Upper lobe of right lung (tissue), 1 donor: ENCODE measurements around the gene ZBED1. TPM values are rescaled to one million over a fixed set of nuclear protein-coding genes. Genes with fewer than 3 reads are reported as not detected.
"Not testable (repeated sequence)": the region's sequence is repeated elsewhere in the genome, so short reads cannot be mapped to it uniquely, and the experiment has no call there.

Experiments
- ATAC-seq: fragments of 200-7000 bp; cut with Tn5 transposase; one replicate; pipeline ENCODE4 v1.9.1; 2020; ENCODE audit warnings: mild to moderate bottlenecking, moderate library complexity
- DNase-seq: peaks from one replicate; pipeline ENCODE4 v3.0.0-alpha.2; 2020
- H3K27ac ChIP-seq: fragments of 200-600 bp; one replicate; pipeline ENCODE4 v1.8.0; 2022
- H3K27me3 ChIP-seq: fragments of 200-600 bp; one replicate; pipeline ENCODE4 v1.8.0; 2022; ENCODE audit warnings: mild to moderate bottlenecking
- H3K36me3 ChIP-seq: fragments of 200-600 bp; one replicate; pipeline ENCODE4 v1.8.0; 2022
- H3K4me1 ChIP-seq: fragments of 200-600 bp; one replicate; pipeline ENCODE4 v1.8.0; 2022
- H3K4me3 ChIP-seq: fragments of 200-600 bp; one replicate; pipeline ENCODE4 v1.8.0; 2022; ENCODE audit warnings: mild to moderate bottlenecking
- H3K9me3 ChIP-seq: fragments of 200-600 bp; one replicate; pipeline ENCODE4 v1.8.0; 2022
- intact Hi-C: fragments of 100-400 bp; cut with DNase I; formaldehyde crosslinking; loops from one replicate; pipeline ENCODE4 v1.11.0; 2022
- total RNA-seq: library from RNA; stranded (reverse); fragmentation: NEBNext Ultra II Directional; extraction: Animal tissue kit (Norgen Biotek cat#: 25700); gene quantifications from one replicate; pipeline ENCODE4 v1.2.1, GENCODE V29; 2021
- TF ChIP-seq, protein P1 (sequence below): fragments of 200-600 bp; IDR thresholded peaks from one replicate; pipeline ENCODE4 v1.8.0; 2022; ENCODE audit warnings: antibody characterized with exemption
- donor health status: DM: no; HTN: yes; CAD: no; lungs with severe emphysema.

Gene ZBED1
- total RNA-seq, 1 donor from 2014 or later, result 40.0 TPM

DNA sequence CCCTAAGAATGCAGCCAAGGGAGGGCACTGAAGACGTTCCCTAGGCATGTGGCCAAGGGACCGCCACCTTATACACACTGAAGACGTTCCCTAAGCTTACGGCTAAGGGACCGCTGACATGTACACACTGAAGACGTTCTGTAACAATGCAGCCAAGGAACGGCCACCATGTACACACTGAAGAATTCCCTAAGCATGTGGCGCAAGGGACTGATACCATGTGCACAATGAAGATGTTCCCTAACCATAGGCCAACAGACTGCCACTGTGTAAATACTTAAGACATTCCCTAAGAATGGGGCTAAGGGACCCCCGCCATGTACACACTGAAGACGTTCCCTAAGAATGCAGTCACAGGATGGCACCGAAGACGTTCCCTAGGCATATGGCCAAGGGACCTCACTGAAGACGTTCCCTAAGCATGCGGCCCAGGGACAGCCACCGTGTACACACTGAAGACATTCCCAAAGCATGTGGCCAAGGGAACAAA, 36.1 kb downstream of the ZBED1 start:
- no peaks in the 10 kb centered on the region for H3K4me1 ChIP-seq

DNA sequence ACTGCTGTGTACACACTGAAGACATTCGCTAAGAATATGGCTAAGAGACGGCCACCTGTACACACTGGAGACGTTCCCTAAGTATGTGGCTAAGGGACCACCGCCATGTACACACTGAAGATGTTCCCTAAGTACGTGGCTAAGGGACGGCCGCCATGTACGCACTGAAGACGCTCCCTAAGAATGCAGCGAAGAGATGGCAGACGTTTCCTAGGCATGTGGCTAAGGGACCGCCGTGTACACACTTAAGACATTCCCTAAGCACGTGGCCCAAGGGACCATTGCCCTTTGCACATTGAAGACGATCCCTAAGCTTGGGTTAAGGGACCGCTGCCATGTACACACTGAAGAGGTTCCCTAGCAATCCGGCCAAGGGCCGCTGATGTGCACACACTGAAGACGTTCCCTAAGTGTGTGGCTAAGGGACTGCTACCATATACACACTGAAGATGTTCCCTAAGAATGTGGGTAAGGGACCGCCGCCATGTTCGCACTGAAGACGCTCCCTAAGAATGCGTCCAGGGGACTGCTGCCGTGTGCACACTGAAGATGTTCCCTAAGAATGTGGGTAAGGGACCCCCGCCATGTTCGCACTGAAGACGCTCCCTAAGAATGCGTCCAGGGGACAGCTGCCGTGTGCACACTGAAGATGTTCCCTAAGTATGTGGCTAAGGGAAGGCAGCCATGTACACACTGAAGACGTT, 36.7 kb downstream of the ZBED1 start:
- DNase-seq (no peak), ATAC-seq (no peak)
- Histone ChIP-seq H3K4me1 (no peaks in the 10 kb centered on the region), H3K27ac (no peak overlapping the region), H3K27me3 (no peaks in the 10 kb centered on the region), H3K36me3 (no peaks in the 10 kb centered on the region), H3K4me3 (no peak overlapping the region), H3K9me3 (no peaks in the 10 kb centered on the region)
- TF ChIP-seq, protein P1, sequence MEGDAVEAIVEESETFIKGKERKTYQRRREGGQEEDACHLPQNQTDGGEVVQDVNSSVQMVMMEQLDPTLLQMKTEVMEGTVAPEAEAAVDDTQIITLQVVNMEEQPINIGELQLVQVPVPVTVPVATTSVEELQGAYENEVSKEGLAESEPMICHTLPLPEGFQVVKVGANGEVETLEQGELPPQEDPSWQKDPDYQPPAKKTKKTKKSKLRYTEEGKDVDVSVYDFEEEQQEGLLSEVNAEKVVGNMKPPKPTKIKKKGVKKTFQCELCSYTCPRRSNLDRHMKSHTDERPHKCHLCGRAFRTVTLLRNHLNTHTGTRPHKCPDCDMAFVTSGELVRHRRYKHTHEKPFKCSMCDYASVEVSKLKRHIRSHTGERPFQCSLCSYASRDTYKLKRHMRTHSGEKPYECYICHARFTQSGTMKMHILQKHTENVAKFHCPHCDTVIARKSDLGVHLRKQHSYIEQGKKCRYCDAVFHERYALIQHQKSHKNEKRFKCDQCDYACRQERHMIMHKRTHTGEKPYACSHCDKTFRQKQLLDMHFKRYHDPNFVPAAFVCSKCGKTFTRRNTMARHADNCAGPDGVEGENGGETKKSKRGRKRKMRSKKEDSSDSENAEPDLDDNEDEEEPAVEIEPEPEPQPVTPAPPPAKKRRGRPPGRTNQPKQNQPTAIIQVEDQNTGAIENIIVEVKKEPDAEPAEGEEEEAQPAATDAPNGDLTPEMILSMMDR, result no peak
- intact Hi-C loops, result no loop called here

More for the DNA sequence above, 36.1 kb downstream of the ZBED1 start:
- TF ChIP-seq, protein P1, result no peak
- DNase-seq (no peak), ATAC-seq (no peak)
- no peak overlapping the region for H3K4me3 ChIP-seq
- no peak overlapping the region for H3K27ac ChIP-seq
- H3K36me3 ChIP-seq, result no peaks in the 10 kb centered on the region
- intact Hi-C loops, result no loop called here
- H3K9me3 ChIP-seq, result no peaks in the 10 kb centered on the region
- H3K27me3 ChIP-seq, result no peaks in the 10 kb centered on the region

DNA sequence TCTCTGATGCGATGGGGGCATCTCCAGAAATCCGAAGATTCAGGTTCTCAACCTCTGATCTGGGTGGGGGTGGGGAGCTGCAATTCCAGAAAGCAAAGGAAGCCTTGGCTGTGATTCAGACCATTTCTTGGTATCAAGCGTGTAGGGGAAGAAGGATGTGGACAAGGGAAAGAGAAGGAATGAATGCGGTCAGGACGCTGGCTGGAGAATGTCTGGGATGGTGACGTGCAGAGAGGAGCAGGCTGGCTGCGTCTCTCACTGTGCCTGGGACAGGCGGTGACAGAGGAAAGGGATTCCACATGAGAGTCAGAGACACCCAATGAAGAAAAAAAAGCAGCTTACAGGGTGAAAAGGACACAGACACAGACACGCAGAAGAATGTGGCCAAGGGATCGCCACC, 37.3 kb downstream of the ZBED1 start:
- DNase-seq, H3K27me3 ChIP-seq, H3K4me1 ChIP-seq, ATAC-seq, H3K4me3 ChIP-seq, H3K27ac ChIP-seq, intact Hi-C loops, H3K9me3 ChIP-seq, H3K36me3 ChIP-seq: not testable (repeated sequence)

DNA sequence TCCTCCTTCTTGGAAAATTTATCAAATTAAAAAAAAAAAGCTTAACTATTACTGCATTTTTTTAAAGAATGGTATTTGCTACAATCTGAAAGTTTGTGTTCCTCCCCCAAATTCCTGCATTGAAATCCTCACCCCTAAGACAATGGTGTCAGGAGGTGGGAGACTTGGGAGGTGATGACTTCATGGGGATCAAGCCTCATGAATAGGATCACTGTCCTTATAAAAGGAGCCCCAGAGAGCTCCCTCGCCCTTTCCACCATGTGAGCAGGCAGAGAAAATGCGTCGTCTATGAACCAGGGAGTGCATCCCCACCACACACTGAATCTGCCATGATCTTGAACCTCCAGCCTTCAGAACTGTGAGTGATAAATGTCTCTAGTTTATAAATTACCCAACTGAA, 38.0 kb downstream of the ZBED1 start:
- intact Hi-C loops, result no loop called here
- DNase-seq (no peak), ATAC-seq (no peak)
- Histone ChIP-seq H3K4me1 (no peaks in the 10 kb centered on the region), H3K4me3 (no peak overlapping the region), H3K27me3 (no peaks in the 10 kb centered on the region), H3K36me3 (no peaks in the 10 kb centered on the region), H3K27ac (no peak overlapping the region), H3K9me3 (no peaks in the 10 kb centered on the region)
- TF ChIP-seq, protein P1, result no peak

DNA sequence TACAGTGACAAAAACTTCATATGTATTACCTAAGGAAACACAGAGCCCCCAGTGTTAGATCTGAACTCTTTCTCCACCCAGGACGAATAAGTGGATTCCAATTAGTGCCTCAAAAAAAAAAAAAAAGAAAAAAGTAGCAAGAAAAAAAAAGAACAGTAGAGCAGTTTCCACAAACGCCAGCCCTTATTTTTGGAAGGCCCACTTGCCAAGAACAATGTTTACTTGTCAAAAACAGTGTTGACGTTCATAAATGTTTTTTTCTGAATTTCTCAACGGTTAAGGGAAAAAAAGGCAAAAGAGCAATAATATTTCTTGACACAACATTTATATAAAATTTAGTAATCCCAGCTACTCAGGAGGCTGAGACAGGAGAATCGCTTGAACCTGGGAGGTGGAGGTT, 38.7 kb downstream of the ZBED1 start:
- no peaks in the 10 kb centered on the region for H3K4me1 ChIP-seq
- H3K4me3 ChIP-seq, result no peak overlapping the region
- DNase-seq (no peak), ATAC-seq (no peak)
- no peaks in the 10 kb centered on the region for H3K27me3 ChIP-seq
- no peak overlapping the region for H3K27ac ChIP-seq
- TF ChIP-seq, protein P1, result no peak
- intact Hi-C loops, result no loop called here
- H3K9me3 ChIP-seq, result no peaks in the 10 kb centered on the region
- H3K36me3 ChIP-seq, result no peaks in the 10 kb centered on the region

DNA sequence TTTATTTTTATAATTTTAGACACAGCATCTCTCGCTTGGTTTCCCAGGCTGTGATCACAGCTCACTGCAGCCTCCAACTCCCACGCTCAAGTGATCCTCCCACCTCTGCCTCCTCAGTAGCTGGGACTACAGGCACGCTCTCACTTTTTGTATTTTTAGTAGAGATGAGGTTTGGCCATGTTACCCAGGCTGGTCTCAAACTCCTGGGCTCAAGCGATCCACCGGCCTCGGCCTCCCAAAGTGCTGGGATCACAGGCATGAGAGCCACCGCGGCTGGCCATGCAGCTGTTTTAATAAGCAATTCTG, 39.1 kb downstream of the ZBED1 start:
- Histone ChIP-seq H3K27ac (no peak overlapping the region), H3K4me3 (no peak overlapping the region), H3K4me1 (no peaks in the 10 kb centered on the region), H3K27me3 (no peaks in the 10 kb centered on the region), H3K36me3 (no peaks in the 10 kb centered on the region), H3K9me3 (no peaks in the 10 kb centered on the region)
- intact Hi-C loops, result no loop called here
- DNase-seq, result no peak
- TF ChIP-seq, protein P1, result no peak
- no peak for ATAC-seq

DNA sequence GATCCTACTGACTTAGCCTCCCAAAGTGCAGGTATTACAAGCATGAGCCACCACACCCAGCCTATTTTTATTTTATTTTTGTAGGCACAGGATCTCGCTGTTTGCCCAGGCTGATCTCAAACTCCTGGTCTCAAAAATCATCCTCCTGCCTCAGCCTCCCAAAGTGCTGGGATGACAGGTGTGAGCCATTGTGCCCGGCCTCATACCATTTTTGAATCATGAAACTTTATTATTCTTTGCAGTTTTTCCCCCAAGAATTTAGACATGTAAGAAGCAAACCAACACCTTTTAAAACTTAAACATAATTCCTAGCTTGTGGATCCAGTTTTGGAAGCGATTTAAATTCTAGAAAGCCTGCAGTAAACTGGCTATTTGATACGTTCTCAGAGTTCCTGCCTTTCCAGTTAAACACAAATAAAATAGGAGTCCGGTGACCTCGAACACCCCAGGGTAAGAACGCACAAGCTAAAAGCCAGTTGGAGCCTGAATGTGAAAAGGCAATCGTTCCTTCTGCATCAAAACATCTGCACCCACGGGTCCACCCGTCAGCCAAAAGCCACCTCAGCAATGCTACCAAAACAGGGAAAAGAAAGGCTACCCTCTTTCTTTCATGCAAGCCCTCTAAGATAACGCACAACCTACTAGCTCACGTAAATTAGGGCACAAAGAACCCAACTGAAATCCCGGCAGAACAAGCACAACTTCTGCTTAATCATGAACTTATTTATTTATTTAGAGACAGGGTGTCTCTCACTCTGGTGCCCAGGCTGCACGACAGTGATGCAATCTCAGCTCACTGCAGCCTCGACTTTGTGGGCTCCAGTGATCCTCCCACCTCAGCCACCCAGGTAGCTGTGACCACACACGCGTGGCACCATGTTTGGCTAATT, 39.7 kb downstream of the ZBED1 start:
- intact Hi-C loops, H3K27ac ChIP-seq, H3K4me3 ChIP-seq, H3K27me3 ChIP-seq, H3K36me3 ChIP-seq, DNase-seq, H3K4me1 ChIP-seq, H3K9me3 ChIP-seq, ATAC-seq: not testable (repeated sequence)

DNA sequence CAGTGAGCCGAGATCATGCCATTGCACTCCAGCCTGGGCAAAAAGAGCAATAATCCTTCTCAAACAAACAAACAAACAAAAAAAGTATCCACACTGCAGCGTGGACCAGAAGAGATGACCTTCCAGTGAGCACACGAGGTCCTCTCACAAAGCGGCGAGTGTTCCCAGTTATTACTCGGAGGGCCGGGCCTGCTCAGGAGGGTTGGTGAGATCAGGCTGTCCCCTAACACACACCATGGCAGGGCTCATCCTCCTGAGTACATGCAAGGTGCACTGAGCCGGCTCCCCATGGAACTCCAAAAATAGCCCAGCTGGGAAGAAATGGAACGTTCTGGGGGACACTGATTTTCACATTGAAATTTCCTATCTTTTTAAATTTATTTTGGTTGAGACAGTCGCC, 40.7 kb downstream of the ZBED1 start:
- H3K4me1 ChIP-seq, H3K9me3 ChIP-seq, DNase-seq, H3K27me3 ChIP-seq, H3K27ac ChIP-seq, H3K36me3 ChIP-seq, ATAC-seq, intact Hi-C loops, H3K4me3 ChIP-seq: not testable (repeated sequence)
